Sigmoid colon (tissue), 4 donors: ENCODE measurements around the gene BAHCC1.

Source experiments
- CTCF ChIP-seq, 4 experiments: fragments of 450-650 bp in 3 of 4; fragments of 200-600 bp in 1 of 4; IDR thresholded peaks; one replicate each; pipeline ENCODE4 v1.5.1; 2016 to 2019; ENCODE audit warnings: antibody characterized with exemption in 4 of 4, mild to moderate bottlenecking in 3 of 4, moderate library complexity in 2 of 4
- EP300 ChIP-seq, 4 donors: sonication (generic); formaldehyde crosslinking; IDR thresholded peaks; one replicate each; pipeline ENCODE4 v1.6.1; 2017; ENCODE audit warnings: antibody characterized with exemption in 4 of 4

GRCh38 chr17:81392909-81393654, 2.2 kb upstream of the BAHCC1 start:
- TF ChIP-seq EP300 (IDR thresholded peaks at IDR 0.05) (no peak), CTCF (IDR thresholded peaks at IDR 0.05) (no peak)
